GM12891 (cell line): Measurements from ENCODE around the gene SARS1.

Experiments
- DNase-seq: peaks from one replicate; pipeline ENCODE4 v3.0.0; 2011; ENCODE audit warnings: low spot score; ENCODE audit not compliant: insufficient read length
- FAIRE-seq: peaks from 2 replicates; lab custom pipeline; 2011; peaks lifted over from hg19 to GRCh38; lab: Jason Lieb, UNC
- PAX5 ChIP-seq: IDR thresholded peaks from 2 replicates; pipeline ENCODE4 v1.6.1; 2011; ENCODE audit warnings: low read length, moderate library complexity, mild to moderate bottlenecking; ENCODE audit not compliant: insufficient read depth, severe bottlenecking
- POLR2A ChIP-seq: IDR thresholded peaks from 2 replicates; pipeline ENCODE4 v1.6.1; 2011; ENCODE audit warnings: low read depth, low read length, control low read depth
- POLR2AphosphoS5 ChIP-seq: IDR thresholded peaks from 2 replicates; pipeline ENCODE4 v1.6.1; 2011; ENCODE audit warnings: low read depth, low read length, control low read depth
- POU2F2 ChIP-seq: IDR thresholded peaks from 2 replicates; pipeline ENCODE4 v1.6.1; 2011; ENCODE audit warnings: low read depth, mild to moderate bottlenecking, control low read depth, low read length, moderate library complexity
- SPI1 ChIP-seq: IDR thresholded peaks from 2 replicates; pipeline ENCODE4 v1.6.1; 2011; ENCODE audit warnings: low read depth, low read length, control low read depth
- TAF1 ChIP-seq: IDR thresholded peaks from 2 replicates; pipeline ENCODE4 v1.6.1; 2011; ENCODE audit warnings: low read depth, low read length, control low read depth

SARS1 gene

DNA sequence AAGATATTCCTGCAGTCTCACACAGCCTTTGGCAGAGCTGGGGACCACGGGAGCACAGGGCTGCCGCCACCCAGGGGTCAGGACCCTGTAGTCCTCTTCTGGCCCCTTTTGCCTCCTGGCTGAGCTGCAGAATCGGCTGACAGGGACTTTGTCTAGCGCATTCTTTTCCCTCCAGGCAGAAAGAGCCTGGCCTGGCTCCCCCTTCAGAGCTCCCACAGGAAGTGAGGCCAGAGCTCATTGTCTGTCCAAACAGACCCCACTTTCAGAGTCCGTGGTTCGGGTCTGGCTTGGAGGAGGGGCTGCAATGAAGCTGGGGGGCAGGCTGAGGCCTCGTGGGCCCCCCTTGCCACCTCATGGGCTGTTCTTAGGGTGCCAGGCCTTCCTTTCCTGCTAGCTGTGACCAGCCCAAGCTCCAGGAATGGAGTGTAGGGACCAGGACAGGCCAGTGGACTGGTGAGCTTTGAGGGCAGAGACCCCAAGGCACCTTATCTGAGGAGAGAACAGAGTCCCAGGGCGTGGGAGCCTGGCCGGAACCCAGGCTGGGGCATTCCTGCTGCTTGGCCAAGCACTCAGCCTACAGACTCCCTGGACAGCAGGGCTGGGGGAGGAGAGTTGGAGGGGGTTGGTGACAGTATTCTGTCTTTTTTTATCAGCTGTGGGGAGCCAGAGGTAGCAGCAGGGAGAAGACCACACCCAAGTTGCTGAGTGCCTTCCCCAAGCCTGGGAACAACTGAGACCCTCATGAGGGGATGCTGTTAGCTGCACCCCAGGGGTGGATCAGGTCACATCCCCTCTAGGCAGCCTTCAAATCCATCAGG lies 40.3 kb downstream of the SARS1 start:
- DNase-seq (peak; percentile 14), FAIRE-seq (no peak)
- TF ChIP-seq POU2F2 (no peak), PAX5 (no peak), SPI1 (no peak), POLR2AphosphoS5 (no peak), POLR2A (no peak), TAF1 (no peak)

DNA sequence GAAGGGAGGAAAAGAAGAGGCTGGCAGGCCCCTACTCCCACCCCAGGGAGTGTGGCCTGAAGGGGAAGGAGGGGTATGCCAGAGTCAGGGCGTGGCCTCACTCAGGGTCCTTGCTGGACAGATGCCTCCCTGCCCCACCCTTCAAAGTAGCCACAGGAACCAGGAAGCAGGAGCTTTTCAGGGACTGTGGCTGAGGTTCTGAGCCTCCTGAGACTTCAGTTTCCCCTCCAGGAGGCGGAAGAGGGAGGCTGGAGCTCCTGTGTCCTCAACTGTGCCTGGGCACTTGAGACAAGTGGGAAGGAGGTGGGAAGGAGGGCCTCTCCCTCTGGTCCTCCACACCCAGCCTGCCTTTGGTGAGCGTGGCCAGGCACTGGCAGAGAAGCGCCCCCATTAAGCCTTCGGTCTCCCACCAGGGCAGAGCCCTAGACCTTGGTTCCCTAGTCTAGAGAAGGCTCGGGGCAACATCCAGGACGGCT lies 40.9 kb downstream of the SARS1 start:
- TF ChIP-seq POLR2AphosphoS5 (no peak), POLR2A (no peak), PAX5 (no peak), SPI1 (no peak), POU2F2 (no peak), TAF1 (no peak)
- FAIRE-seq (no peak), DNase-seq (no peak)

DNA sequence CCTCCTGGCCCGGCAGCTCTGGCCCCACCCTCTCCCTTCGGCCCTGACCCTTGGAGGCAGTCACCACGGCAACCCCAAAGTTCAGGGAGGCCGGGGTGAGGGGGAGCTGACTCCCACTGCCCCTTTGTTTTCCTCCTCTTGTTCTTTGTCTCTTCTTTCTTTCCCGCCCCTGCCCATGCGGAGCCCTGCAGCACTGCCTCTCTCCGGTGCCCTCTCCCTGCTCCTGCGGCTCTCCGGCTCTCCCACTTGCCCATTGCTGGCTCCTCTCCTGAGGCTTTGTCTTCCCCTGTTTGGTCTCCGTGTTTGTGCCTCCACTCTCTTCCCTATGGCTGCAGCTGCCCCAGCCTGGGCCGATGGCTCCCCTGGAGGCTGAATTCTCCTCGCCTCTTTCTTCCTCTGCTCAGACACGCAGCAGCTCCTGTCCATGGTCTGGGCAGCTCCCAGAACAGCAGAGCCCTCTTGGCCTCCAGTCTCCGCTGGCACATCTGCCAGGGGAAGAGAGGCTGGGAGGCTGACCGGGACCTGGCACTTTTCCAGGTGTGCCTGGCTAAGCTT lies 41.5 kb downstream of the SARS1 start:
- TF ChIP-seq POLR2A (no peak), POU2F2 (no peak), TAF1 (no peak), SPI1 (no peak), POLR2AphosphoS5 (no peak), PAX5 (no peak)
- DNase-seq (no peak), FAIRE-seq (no peak)

DNA sequence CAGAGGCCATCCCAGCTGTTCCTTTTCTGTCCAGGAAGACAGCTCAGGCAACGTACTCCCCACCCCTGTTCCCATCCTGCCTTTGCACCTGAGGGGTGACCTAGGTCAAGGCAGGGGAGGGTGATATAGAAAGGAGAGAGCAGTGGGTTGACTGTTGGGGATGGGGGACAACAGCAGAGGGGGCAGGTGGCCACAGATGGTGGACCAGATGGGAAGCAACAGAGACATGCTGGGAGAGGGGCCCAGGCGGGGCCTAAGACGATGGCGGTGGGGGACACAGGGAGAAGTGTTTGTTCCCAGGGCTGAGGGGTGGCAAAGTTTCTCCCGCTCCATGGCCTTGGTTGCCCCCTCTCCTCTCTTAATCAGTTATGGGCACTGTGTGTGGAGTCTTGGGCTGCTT lies 42.0 kb downstream of the SARS1 start:
- FAIRE-seq (no peak), DNase-seq (no peak)
- TF ChIP-seq SPI1 = no peak
- no peak for TF ChIP-seq POLR2A

DNA sequence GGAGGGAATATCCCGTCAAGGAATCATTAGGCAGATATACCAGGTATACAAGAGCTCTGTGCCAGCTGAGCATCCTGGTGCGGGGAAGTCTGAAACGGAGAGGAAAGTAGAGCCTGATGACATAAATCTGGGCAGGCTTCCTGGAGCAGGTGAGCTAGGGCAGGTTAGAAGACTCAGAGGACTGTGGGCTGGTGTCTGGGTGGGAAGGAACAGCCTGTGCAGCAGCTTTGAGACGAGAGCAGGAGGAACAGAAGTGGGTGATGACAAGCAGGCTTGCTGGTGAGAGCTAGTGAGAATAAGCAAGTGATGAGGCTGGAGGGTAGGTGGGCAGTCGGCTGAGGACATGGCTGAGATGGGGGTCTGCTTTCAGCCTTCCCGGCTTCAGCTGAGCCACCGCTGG lies 42.4 kb downstream of the SARS1 start:
- DNase-seq (no peak), FAIRE-seq (no peak)
- TF ChIP-seq SPI1 (no peak), TAF1 (no peak), POLR2AphosphoS5 (no peak)

DNA sequence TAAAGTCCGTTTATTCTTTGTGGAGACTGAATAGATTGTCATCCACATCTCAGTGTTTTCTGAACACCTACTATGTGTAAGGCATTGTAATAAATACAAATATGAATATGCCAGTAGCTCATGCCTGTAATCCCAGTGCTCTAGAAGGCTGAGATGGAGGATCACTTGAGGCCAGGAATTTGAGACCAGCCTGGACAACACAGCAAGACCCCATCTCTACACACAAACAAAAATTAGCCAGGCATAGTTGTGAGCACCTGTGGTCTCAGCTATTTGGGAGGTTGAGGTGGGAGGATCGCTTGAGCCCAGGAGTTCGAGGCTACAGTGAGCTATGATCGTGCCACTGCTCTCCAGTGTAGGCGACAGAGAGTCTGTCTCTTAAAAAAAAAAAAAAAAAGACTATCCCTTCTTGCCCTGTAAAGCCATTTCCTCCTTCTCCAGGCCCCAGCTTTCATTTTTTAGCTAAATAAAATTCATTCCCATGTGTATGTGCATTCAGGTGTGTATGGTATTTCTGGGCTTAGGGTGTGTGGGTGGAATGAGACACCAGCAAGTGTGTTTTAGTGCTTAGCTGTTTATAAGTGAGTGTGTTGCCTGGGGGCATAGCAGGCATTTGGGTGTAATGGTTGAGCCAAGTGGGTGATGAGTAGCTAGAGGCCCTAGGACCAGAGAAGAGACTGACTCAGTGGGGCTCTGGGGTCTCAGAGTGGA lies 43.4 kb downstream of the SARS1 start:
- FAIRE-seq = no peak
- TF ChIP-seq PAX5 = no peak
- no peak for TF ChIP-seq POU2F2
- TF ChIP-seq TAF1 = no peak
- TF ChIP-seq POLR2A = no peak
- no peak for TF ChIP-seq SPI1
- no peak for TF ChIP-seq POLR2AphosphoS5
- no peak for DNase-seq

DNA sequence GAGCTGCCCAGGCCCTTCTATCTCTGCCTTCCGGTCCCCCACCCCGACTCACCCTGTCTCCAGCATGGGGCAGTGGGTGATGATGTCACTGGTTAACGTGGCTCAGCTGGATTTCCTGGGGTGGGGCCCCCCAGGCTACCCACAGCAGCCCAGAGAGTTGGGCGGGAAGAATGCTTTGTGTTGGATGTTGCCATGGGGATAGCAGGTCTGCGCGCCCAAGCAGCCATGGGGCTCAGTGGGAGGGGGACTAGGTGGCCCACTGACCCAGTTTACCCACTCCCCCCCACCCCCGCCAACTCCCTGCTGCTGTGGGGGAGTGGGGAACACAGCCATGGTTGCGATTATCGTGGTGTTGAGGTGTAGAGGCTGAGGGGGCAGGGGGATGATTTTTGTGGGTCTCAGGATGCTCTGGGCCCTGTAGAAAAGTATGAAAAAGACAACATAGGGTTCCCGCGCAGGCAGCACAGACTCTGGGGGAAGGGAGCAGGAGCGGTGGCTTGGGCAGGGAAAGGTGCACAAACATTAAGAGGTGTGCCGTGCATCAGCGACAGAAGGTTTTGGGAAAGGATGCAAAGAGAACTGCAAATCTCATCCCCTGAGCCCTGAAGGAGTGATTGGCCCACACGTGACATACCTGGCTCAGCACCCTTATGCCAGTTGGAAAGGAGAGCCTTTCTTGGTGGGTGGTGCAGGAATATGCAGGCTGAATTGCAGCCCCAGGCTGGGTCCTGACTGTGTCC lies 44.1 kb downstream of the SARS1 start:
- no peak for FAIRE-seq
- no peak for DNase-seq
- TF ChIP-seq SPI1 = no peak
- TF ChIP-seq POU2F2 = no peak
- TF ChIP-seq TAF1 = no peak
- no peak for TF ChIP-seq POLR2AphosphoS5
- no peak for TF ChIP-seq PAX5
- no peak for TF ChIP-seq POLR2A

DNA sequence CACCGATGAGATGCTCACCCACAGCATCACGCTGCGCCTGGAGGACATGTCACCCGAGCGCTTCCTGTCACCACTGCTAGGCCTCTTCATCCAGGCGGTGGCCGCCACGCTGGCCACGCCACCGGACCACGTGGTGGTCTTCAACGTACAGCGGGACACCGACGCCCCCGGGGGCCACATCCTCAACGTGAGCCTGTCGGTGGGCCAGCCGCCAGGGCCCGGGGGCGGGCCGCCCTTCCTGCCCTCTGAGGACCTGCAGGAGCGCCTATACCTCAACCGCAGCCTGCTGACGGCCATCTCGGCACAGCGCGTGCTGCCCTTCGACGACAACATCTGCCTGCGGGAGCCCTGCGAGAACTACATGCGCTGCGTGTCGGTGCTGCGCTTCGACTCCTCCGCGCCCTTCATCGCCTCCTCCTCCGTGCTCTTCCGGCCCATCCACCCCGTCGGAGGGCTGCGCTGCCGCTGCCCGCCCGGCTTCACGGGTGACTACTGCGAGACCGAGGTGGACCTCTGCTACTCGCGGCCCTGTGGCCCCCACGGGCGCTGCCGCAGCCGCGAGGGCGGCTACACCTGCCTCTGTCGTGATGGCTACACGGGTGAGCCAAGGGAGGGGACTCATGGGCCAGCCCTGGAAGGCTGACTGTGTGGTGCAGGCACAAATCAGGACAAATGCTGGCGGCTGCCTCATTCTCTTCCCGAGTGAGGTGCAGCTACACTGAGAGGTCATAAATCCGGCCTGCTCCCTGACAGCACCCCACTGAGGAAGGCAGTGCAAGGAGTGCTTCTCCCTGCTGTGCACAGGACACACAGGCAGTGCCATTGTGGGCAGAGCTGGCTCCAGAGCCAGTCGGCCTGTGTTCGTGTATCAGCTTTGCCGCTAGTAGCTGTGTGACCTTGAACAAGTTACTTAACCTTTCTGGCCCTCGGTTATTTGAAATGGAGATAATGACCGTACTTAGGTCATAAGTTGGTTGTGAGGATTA lies 45.1 kb downstream of the SARS1 start:
- FAIRE-seq = no peak
- TF ChIP-seq SPI1 = no peak
- TF ChIP-seq POLR2A = no peak
- TF ChIP-seq POU2F2 = no peak
- TF ChIP-seq POLR2AphosphoS5 = no peak
- TF ChIP-seq TAF1 = no peak
- no peak for TF ChIP-seq PAX5
- no peak for DNase-seq
